Measurements from ENCODE around the gene STK17A. TPM values are rescaled to one million over a fixed set of nuclear protein-coding genes. Genes with fewer than 3 reads are reported as not detected.
"Not testable (repeated sequence)": the region's sequence is repeated elsewhere in the genome, so short reads cannot be mapped to it uniquely, and the experiment has no call there.

Gene STK17A
- polyA plus RNA-seq, 1 donor from 2014 or later, result 7.9 TPM

DNA sequence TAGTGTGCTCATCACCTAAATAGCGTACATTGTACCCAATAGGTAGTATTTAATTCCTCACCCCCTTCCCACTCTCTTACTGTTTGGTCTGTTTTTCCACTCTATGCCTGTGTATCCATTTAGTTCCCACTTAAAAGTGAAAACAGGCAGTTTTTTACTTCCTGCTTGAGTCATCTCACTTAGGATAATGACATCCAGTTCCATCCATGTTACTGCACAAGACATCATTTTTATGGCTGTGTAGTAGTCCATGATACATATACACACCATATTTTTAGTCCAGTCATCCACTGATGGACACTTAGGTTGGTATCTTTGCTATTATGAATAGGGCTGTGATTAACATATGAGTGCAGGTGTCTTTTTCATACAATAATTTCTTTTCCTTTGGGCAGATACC lies 10.1 kb downstream of the STK17A start:
- H3K4me2 ChIP-seq (ENCODE audit: low read length), result no peak overlapping the region

DNA sequence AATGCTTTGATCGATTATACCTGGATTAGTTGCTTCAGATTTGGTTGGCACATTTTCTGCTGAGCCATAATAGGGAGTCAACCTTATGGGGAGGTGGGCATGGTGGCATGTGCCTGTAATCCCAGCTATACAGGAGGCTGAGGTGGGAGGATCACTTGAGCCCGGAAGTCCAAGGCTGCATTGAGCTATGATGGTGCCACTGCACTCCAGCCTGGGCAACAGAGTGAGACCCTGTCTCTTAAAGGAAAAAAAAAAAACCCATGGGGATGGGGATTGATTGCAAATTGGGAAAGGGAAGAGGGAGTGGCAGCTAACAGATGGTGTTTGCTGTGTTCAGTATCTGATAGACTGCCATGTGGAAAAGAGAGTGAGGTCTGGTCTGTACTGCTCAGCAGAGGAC lies 11.1 kb downstream of the STK17A start:
- H3K4me3 ChIP-seq (ENCODE audit: low read length), result no peak overlapping the region
- H3K9ac ChIP-seq (ENCODE audit: low read length), result no peak overlapping the region
- TF ChIP-seq MXI1 (conservative IDR thresholded peaks at IDR 0.05; ENCODE audit: poor library complexity, severe bottlenecking) (no peak), EZH2 (IDR thresholded peaks at IDR 0.05; ENCODE audit: borderline replicate concordance, insufficient read depth, low read length, poor library complexity, severe bottlenecking) (no peak), TAF1 (IDR thresholded peaks at IDR 0.05; ENCODE audit: low read depth) (no peak), POLR2AphosphoS5 (IDR thresholded peaks at IDR 0.05) (no peak), SMC3 (conservative IDR thresholded peaks at IDR 0.05; ENCODE audit: poor library complexity) (no peak), RAD21 (conservative IDR thresholded peaks at IDR 0.05) (no peak), EP300 (conservative IDR thresholded peaks at IDR 0.05; ENCODE audit: poor library complexity, severe bottlenecking) (no peak)
- TF ChIP-seq, protein P1, sequence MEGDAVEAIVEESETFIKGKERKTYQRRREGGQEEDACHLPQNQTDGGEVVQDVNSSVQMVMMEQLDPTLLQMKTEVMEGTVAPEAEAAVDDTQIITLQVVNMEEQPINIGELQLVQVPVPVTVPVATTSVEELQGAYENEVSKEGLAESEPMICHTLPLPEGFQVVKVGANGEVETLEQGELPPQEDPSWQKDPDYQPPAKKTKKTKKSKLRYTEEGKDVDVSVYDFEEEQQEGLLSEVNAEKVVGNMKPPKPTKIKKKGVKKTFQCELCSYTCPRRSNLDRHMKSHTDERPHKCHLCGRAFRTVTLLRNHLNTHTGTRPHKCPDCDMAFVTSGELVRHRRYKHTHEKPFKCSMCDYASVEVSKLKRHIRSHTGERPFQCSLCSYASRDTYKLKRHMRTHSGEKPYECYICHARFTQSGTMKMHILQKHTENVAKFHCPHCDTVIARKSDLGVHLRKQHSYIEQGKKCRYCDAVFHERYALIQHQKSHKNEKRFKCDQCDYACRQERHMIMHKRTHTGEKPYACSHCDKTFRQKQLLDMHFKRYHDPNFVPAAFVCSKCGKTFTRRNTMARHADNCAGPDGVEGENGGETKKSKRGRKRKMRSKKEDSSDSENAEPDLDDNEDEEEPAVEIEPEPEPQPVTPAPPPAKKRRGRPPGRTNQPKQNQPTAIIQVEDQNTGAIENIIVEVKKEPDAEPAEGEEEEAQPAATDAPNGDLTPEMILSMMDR (IDR thresholded peaks at IDR 0.05; ENCODE audit: poor library complexity, severe bottlenecking), result no peak
- TF ChIP-seq, protein P2, sequence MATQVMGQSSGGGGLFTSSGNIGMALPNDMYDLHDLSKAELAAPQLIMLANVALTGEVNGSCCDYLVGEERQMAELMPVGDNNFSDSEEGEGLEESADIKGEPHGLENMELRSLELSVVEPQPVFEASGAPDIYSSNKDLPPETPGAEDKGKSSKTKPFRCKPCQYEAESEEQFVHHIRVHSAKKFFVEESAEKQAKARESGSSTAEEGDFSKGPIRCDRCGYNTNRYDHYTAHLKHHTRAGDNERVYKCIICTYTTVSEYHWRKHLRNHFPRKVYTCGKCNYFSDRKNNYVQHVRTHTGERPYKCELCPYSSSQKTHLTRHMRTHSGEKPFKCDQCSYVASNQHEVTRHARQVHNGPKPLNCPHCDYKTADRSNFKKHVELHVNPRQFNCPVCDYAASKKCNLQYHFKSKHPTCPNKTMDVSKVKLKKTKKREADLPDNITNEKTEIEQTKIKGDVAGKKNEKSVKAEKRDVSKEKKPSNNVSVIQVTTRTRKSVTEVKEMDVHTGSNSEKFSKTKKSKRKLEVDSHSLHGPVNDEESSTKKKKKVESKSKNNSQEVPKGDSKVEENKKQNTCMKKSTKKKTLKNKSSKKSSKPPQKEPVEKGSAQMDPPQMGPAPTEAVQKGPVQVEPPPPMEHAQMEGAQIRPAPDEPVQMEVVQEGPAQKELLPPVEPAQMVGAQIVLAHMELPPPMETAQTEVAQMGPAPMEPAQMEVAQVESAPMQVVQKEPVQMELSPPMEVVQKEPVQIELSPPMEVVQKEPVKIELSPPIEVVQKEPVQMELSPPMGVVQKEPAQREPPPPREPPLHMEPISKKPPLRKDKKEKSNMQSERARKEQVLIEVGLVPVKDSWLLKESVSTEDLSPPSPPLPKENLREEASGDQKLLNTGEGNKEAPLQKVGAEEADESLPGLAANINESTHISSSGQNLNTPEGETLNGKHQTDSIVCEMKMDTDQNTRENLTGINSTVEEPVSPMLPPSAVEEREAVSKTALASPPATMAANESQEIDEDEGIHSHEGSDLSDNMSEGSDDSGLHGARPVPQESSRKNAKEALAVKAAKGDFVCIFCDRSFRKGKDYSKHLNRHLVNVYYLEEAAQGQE (IDR thresholded peaks at IDR 0.05; ENCODE audit: borderline replicate concordance), result no peak
- H3K27me3 ChIP-seq (ENCODE audit: insufficient read depth, low read depth, low read length), result no peaks in the 10 kb centered on the region
- H3K4me2 ChIP-seq (ENCODE audit: low read length), result no peak overlapping the region
- no peaks in the 10 kb centered on the region for H3K36me3 ChIP-seq (ENCODE audit: insufficient read depth, low read length)
- H4K20me1 ChIP-seq (ENCODE audit: insufficient read depth), result no peaks in the 10 kb centered on the region
- no peaks in the 10 kb centered on the region for H3K9me2 ChIP-seq (ENCODE audit: insufficient read depth, low read length)
- no peak overlapping the region for H2AFZ ChIP-seq (ENCODE audit: low read depth, low read length)
- H3K27ac ChIP-seq (ENCODE audit: low read length), result no peak overlapping the region
- H3F3A ChIP-seq (ENCODE audit: insufficient read depth, low read length, poor library complexity, severe bottlenecking), result no peaks in the 10 kb centered on the region
- no peaks in the 10 kb centered on the region for H3K9me3 ChIP-seq (ENCODE audit: low read length)
- peaks cover 11% of the 10 kb centered on the region for H3K79me2 ChIP-seq (replicated peaks; ENCODE audit: insufficient read depth, low read length)

More for the DNA sequence above, 10.1 kb downstream of the STK17A start:
- Histone ChIP-seq H3K36me3 (ENCODE audit: insufficient read depth, low read length) (no peaks in the 10 kb centered on the region), H3K79me2 (replicated peaks; ENCODE audit: insufficient read depth, low read length) (peaks cover 16% of the 10 kb centered on the region), H3K27me3 (ENCODE audit: insufficient read depth, low read depth, low read length) (no peaks in the 10 kb centered on the region), H3K9me2 (ENCODE audit: insufficient read depth, low read length) (no peaks in the 10 kb centered on the region), H3K9me3 (ENCODE audit: low read length) (no peaks in the 10 kb centered on the region), H4K20me1 (ENCODE audit: insufficient read depth) (no peaks in the 10 kb centered on the region), H3F3A (ENCODE audit: insufficient read depth, low read length, poor library complexity, severe bottlenecking) (no peaks in the 10 kb centered on the region), H3K4me3 (ENCODE audit: low read length) (no peak overlapping the region), H3K27ac (ENCODE audit: low read length) (no peak overlapping the region), H2AFZ (ENCODE audit: low read depth, low read length) (no peak overlapping the region), H3K9ac (ENCODE audit: low read length) (no peak overlapping the region)
- TF ChIP-seq TAF1 (IDR thresholded peaks at IDR 0.05; ENCODE audit: low read depth) (no peak), MXI1 (conservative IDR thresholded peaks at IDR 0.05; ENCODE audit: poor library complexity, severe bottlenecking) (no peak)

DNA sequence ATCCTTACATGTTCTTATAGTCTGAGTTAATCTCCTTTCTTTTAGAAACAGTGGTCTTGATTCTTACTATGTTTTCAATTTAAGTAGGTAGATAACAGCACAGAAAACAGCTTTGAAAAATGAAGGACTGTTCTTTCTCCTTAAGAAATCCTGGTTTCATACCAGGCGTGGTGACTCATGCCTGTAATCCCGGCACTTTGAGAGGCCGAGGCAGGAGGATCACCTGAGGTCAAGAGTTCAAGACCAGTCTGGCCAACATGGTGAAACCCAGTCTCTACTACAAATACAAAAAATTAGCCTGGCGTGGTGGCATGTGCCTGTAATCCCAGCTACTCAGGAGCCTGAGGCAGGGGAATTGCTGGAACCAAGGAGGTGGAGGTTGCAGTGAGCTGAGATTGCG lies 13.5 kb downstream of the STK17A start:
- not testable (repeated sequence) for H3K36me3 ChIP-seq (ENCODE audit: insufficient read depth, low read length); H4K20me1 ChIP-seq (ENCODE audit: insufficient read depth); H3K9me2 ChIP-seq (ENCODE audit: insufficient read depth, low read length); H2AFZ ChIP-seq (ENCODE audit: low read depth, low read length); H3F3A ChIP-seq (ENCODE audit: insufficient read depth, low read length, poor library complexity, severe bottlenecking); H3K9me3 ChIP-seq (ENCODE audit: low read length); H3K4me2 ChIP-seq (ENCODE audit: low read length); H3K9ac ChIP-seq (ENCODE audit: low read length); H3K4me3 ChIP-seq (ENCODE audit: low read length); H3K27me3 ChIP-seq (ENCODE audit: insufficient read depth, low read depth, low read length); H3K27ac ChIP-seq (ENCODE audit: low read length)
- H3K79me2 ChIP-seq (replicated peaks; ENCODE audit: insufficient read depth, low read length), result peaks cover 11% of the 10 kb centered on the region
